ENCODE results near the gene CFAP61. TPM values are rescaled to one million over a fixed set of nuclear protein-coding genes. Genes with fewer than 3 reads are reported as not detected.

CFAP61 gene
- total and polyA plus RNA-seq, 9 of the 15 experiments (the other 6 are each of a cell fraction or from before 2014, with no cell fraction given), result 0.11 TPM; not detected in 8

DNA sequence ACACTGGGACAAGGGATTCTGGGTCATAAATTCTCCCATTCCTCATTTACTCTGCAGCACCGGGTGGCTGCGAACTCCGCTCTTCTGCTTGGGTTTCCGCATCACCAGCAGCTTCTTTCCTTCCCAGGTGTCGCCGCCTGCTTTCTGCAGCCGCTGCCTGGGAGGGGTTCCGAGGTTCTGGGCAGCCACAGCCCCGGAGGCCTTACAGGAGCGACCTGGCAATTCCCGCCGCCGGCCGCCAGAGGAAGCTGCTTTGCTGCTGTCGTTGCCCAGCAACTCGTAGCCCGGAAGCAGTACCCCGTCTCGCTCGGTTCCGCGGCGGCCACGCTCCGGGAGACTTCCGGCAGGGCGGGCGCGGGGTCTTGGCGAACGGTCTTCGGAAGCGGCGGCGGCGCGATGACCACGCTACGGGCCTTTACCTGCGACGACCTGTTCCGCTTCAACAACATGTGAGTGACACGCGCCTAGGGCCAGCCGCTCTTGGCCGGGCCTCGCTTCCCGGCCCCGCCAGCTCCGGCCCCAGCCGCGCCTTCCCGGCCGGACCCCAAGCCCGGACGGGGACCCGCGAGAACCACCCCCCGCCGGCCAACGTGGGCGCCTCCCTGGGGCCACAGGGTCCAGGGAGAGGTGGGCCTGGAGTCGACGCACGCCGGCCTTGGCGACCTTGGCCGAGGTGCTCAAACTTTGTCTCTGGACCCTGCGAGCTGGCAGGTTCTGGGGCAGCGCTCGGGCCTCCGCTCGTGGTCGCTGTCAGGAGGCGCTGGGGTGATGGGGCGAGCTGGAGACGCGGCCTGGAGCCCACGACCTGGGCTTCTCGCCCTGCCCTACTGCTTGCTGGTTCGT, 35.1 kb upstream of the CFAP61 start, which contains the start of gene NAA20 (continued):
- no peak for TF ChIP-seq ATF1 (CRISPR knock-in tag; IDR thresholded peaks at IDR 0.05)
- TF ChIP-seq ATF1 (tag; IDR thresholded peaks at IDR 0.05), result peak; percentile 47; the same call in 1 of the 2 replicates
- TF ChIP-seq SMAD4 (CRISPR knock-in tag; conservative IDR thresholded peaks at IDR 0.05), result 0 out of 2 replicates have a peak, but pooled peaks have one; percentile 14
- 0 out of 2 replicates have a peak, but pooled peaks have one; percentile 16 for TF ChIP-seq SMC3 (conservative IDR thresholded peaks at IDR 0.05; ENCODE audit: insufficient read depth, low read depth, low read length)
- TF ChIP-seq, protein P1, sequence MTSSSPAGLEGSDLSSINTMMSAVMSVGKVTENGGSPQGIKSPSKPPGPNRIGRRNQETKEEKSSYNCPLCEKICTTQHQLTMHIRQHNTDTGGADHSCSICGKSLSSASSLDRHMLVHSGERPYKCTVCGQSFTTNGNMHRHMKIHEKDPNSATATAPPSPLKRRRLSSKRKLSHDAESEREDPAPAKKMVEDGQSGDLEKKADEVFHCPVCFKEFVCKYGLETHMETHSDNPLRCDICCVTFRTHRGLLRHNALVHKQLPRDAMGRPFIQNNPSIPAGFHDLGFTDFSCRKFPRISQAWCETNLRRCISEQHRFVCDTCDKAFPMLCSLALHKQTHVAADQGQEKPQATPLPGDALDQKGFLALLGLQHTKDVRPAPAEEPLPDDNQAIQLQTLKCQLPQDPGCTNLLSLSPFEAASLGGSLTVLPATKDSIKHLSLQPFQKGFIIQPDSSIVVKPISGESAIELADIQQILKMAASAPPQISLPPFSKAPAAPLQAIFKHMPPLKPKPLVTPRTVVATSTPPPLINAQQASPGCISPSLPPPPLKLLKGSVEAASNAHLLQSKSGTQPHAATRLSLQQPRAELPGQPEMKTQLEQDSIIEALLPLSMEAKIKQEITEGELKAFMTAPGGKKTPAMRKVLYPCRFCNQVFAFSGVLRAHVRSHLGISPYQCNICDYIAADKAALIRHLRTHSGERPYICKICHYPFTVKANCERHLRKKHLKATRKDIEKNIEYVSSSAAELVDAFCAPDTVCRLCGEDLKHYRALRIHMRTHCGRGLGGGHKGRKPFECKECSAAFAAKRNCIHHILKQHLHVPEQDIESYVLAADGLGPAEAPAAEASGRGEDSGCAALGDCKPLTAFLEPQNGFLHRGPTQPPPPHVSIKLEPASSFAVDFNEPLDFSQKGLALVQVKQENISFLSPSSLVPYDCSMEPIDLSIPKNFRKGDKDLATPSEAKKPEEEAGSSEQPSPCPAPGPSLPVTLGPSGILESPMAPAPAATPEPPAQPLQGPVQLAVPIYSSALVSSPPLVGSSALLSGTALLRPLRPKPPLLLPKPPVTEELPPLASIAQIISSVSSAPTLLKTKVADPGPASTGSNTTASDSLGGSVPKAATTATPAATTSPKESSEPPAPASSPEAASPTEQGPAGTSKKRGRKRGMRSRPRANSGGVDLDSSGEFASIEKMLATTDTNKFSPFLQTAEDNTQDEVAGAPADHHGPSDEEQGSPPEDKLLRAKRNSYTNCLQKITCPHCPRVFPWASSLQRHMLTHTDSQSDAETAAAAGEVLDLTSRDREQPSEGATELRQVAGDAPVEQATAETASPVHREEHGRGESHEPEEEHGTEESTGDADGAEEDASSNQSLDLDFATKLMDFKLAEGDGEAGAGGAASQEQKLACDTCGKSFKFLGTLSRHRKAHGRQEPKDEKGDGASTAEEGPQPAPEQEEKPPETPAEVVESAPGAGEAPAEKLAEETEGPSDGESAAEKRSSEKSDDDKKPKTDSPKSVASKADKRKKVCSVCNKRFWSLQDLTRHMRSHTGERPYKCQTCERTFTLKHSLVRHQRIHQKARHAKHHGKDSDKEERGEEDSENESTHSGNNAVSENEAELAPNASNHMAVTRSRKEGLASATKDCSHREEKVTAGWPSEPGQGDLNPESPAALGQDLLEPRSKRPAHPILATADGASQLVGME (CRISPR knock-in tag; IDR thresholded peaks at IDR 0.05), result peak; percentile 64; the same call in 1 of the 2 replicates
- TF ChIP-seq, protein P2, sequence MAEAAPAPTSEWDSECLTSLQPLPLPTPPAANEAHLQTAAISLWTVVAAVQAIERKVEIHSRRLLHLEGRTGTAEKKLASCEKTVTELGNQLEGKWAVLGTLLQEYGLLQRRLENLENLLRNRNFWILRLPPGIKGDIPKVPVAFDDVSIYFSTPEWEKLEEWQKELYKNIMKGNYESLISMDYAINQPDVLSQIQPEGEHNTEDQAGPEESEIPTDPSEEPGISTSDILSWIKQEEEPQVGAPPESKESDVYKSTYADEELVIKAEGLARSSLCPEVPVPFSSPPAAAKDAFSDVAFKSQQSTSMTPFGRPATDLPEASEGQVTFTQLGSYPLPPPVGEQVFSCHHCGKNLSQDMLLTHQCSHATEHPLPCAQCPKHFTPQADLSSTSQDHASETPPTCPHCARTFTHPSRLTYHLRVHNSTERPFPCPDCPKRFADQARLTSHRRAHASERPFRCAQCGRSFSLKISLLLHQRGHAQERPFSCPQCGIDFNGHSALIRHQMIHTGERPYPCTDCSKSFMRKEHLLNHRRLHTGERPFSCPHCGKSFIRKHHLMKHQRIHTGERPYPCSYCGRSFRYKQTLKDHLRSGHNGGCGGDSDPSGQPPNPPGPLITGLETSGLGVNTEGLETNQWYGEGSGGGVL (CRISPR knock-in tag; IDR thresholded peaks at IDR 0.05), result no peak
- TF ChIP-seq PHF20 (IDR thresholded peaks at IDR 0.05; ENCODE audit: partially characterized antibody), result peak; percentile 72
- TF ChIP-seq RB1 (IDR thresholded peaks at IDR 0.05; ENCODE audit: low read depth), result peak; percentile 84; the same call in 1 of the 2 replicates
- no peak for TF ChIP-seq ARNT (IDR thresholded peaks at IDR 0.05)
- peak; percentile 76; the same call in 1 of the 2 replicates for TF ChIP-seq EP400 (IDR thresholded peaks at IDR 0.05)
- no peak for TF ChIP-seq PRPF4 (IDR thresholded peaks at IDR 0.05; ENCODE audit: insufficient read depth, low read depth, low read length, poor library complexity, severe bottlenecking)
- TF ChIP-seq MAZ (CRISPR knock-in tag; conservative IDR thresholded peaks at IDR 0.05 in 1 of 2, IDR thresholded peaks at IDR 0.05 in 1 of 2), result peak; percentile 51 to 57
- peak; percentile 36 for TF ChIP-seq HMGN3 (IDR thresholded peaks at IDR 0.05; ENCODE audit: borderline replicate concordance, extremely low read depth, insufficient read length, low read depth, low read length)
- TF ChIP-seq, protein P3, sequence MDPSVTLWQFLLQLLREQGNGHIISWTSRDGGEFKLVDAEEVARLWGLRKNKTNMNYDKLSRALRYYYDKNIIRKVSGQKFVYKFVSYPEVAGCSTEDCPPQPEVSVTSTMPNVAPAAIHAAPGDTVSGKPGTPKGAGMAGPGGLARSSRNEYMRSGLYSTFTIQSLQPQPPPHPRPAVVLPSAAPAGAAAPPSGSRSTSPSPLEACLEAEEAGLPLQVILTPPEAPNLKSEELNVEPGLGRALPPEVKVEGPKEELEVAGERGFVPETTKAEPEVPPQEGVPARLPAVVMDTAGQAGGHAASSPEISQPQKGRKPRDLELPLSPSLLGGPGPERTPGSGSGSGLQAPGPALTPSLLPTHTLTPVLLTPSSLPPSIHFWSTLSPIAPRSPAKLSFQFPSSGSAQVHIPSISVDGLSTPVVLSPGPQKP (CRISPR knock-in tag; IDR thresholded peaks at IDR 0.05), result no peak
